HCT116 (cell line): Measurements from ENCODE around the gene ZC3H12D. TPM values are rescaled to one million over a fixed set of nuclear protein-coding genes. Genes with fewer than 3 reads are reported as not detected.

Source experiments
- ATAC-seq: fragments of 200-7000 bp; cut with Tn5 transposase; 2 replicates; pipeline ENCODE4 v1.9.1; 2020; ENCODE audit warnings: mild to moderate bottlenecking, moderate library complexity
- BruUV-seq: library from RNA; stranded (reverse); fragments of 400-500 nt; replicated peaks from 2 replicates; lab custom pipeline; 2021; lab: Mats Ljungman, UMichigan
- CTCF ChIA-PET: fragments of 300-600 bp; sonication (Branson Sonifier 250); formaldehyde crosslinking; loops from one replicate; lab custom pipeline; 2021; ENCODE audit warnings: antibody characterized with exemption; lab: Charles Lee
- POLR2A ChIA-PET: fragments of 300-600, 350-600 bp; sonication (Branson Sonifier 250); formaldehyde crosslinking; loops from one replicate; lab custom pipeline; 2021; ENCODE audit warnings: antibody characterized with exemption; lab: Charles Lee
- RAD21 ChIA-PET, 2 experiments: fragments of 300-600 bp; sonication (Branson Sonifier 250); formaldehyde crosslinking; loops; one replicate each; lab custom pipeline; 2023; ENCODE audit warnings: low total read pairs in 2 of 2; ENCODE audit not compliant: uncharacterized antibody in 2 of 2, unreplicated experiment in 2 of 2, low non-redundant PET in 1 of 2; lab: Charles Lee
- DNase-seq: peaks from one replicate; pipeline ENCODE4 v3.0.0-alpha.2; 2010; ENCODE audit warnings: low read depth, low spot score
- H2AFZ ChIP-seq: fragments of 200-600 bp; shearing (Covaris generic), sonication (generic); 2 replicates; pipeline ENCODE4 v1.6.1; 2017; ENCODE audit warnings: low read depth, mixed run types, mixed read lengths, antibody characterized with exemption, low read length; ENCODE audit not compliant: poor library complexity, severe bottlenecking
- H3K27ac ChIP-seq: 2 replicates; pipeline ENCODE4 v1.5.1; 2012; ENCODE audit warnings: low read depth, low read length
- H3K27me3 ChIP-seq: fragments of 200-600 bp; sonication (generic); 2 replicates; pipeline ENCODE4 v1.6.1; 2016; ENCODE audit warnings: mixed run types, low read length, mixed read lengths; ENCODE audit not compliant: insufficient read depth
- H3K36me3 ChIP-seq, 2 experiments: fragments of 200-500 bp in 1 of 2; fragments of 200-600 bp in 1 of 2; sonication (Bioruptor generic) in 1 of 2; sonication (generic) in 1 of 2; 2 replicates each; pipeline versions ENCODE4 v1.5.1 to v1.6.1; 2014 to 2016; ENCODE audit warnings: low read length in 2 of 2, inconsistent platforms in 1 of 2, mixed read lengths in 1 of 2, mixed run types in 1 of 2; ENCODE audit not compliant: insufficient read depth in 2 of 2, control insufficient read depth in 1 of 2
- H3K4me1 ChIP-seq, 2 experiments: fragments of 200-600 bp in 1 of 2; sonication (generic) in 1 of 2; 2 replicates each; pipeline versions ENCODE4 v1.5.1 to v1.6.1; 2012 to 2017; ENCODE audit warnings: low read length in 2 of 2, inconsistent platforms in 1 of 2, mild to moderate bottlenecking in 1 of 2, mixed read lengths in 1 of 2, mixed run types in 1 of 2, moderate library complexity in 1 of 2; ENCODE audit not compliant: insufficient read depth in 2 of 2, control insufficient read depth in 1 of 2
- H3K4me2 ChIP-seq: fragments of 200-600 bp; sonication (generic); 2 replicates; pipeline ENCODE4 v1.6.1; 2017; ENCODE audit warnings: mixed run types, low read length, mixed read lengths
- H3K4me3 ChIP-seq, 2 experiments: fragments of 200-600 bp in 1 of 2; sonication (generic) in 1 of 2; replicated peaks in 1 of 2; 2 replicates each; pipeline ENCODE4 v1.5.1; 2011 to 2016; ENCODE audit warnings: low read length in 2 of 2, control low read depth in 1 of 2, low read depth in 1 of 2, mild to moderate bottlenecking in 1 of 2, mixed read lengths in 1 of 2, mixed run types in 1 of 2
- H3K79me2 ChIP-seq: fragments of 200-600 bp; sonication (generic); 2 replicates; pipeline ENCODE4 v1.6.1; 2017; ENCODE audit warnings: mild to moderate bottlenecking, mixed run types, low read length, moderate library complexity, mixed read lengths; ENCODE audit not compliant: insufficient read depth
- H3K9ac ChIP-seq: fragments of 200-600 bp; sonication (generic); 2 replicates; pipeline ENCODE4 v1.6.1; 2016; ENCODE audit warnings: low read length, mixed read lengths
- H3K9me2 ChIP-seq: fragments of 200-600 bp; sonication (generic), shearing (Covaris generic); 2 replicates; pipeline ENCODE4 v1.6.1; 2017; ENCODE audit warnings: mixed run types, mild to moderate bottlenecking, moderate library complexity; ENCODE audit not compliant: insufficient read depth
- H3K9me3 ChIP-seq, 2 experiments: fragments of 200-500 bp in 1 of 2; fragments of 200-600 bp in 1 of 2; sonication (Bioruptor generic) in 1 of 2; sonication (generic) in 1 of 2; 2 replicates each; pipeline ENCODE4 v1.6.1; 2014 to 2017; ENCODE audit warnings: low read length in 2 of 2, mixed read lengths in 2 of 2, inconsistent platforms in 1 of 2, low read depth in 1 of 2, mild to moderate bottlenecking in 1 of 2, mixed run types in 1 of 2, moderate library complexity in 1 of 2; ENCODE audit not compliant: control insufficient read depth in 1 of 2, insufficient read depth in 1 of 2
- H4K20me1 ChIP-seq: fragments of 200-600 bp; sonication (generic), shearing (Covaris generic); 2 replicates; pipeline ENCODE4 v1.6.1; 2017; ENCODE audit warnings: mixed run types, mild to moderate bottlenecking, moderate library complexity; ENCODE audit not compliant: insufficient read depth
- CBX3 ChIP-seq: IDR thresholded peaks from 2 replicates; pipeline ENCODE4 v1.6.1; 2012; ENCODE audit warnings: low read depth
- CEBPB ChIP-seq: IDR thresholded peaks from 2 replicates; pipeline ENCODE4 v1.6.1; 2012; ENCODE audit warnings: low read depth
- CTCF ChIP-seq, 3 experiments: fragments of 200-600 bp in 1 of 3; sonication (generic) in 1 of 3; IDR thresholded peaks in 2 of 3; conservative IDR thresholded peaks in 1 of 3; 2 replicates each; pipeline ENCODE4 v1.5.1; 2012 to 2017; ENCODE audit warnings: low read depth in 2 of 3, low read length in 2 of 3, antibody characterized with exemption in 1 of 3, borderline replicate concordance in 1 of 3, control low read depth in 1 of 3, mild to moderate bottlenecking in 1 of 3, mixed read lengths in 1 of 3, mixed run types in 1 of 3, moderate library complexity in 1 of 3; ENCODE audit not compliant: insufficient read depth in 1 of 3
- EGR1 ChIP-seq: IDR thresholded peaks from 2 replicates; pipeline ENCODE4 v1.6.1; 2012; ENCODE audit warnings: low read depth
- ELF1 ChIP-seq: IDR thresholded peaks from 2 replicates; pipeline ENCODE4 v1.6.1; 2012; ENCODE audit warnings: low read depth, borderline replicate concordance
- EZH2phosphoT487 ChIP-seq: fragments of 200-600 bp; IDR thresholded peaks from 2 replicates; pipeline ENCODE4 v1.6.1; 2018; ENCODE audit warnings: antibody characterized with exemption, borderline replicate concordance
- JUND ChIP-seq: IDR thresholded peaks from 2 replicates; pipeline ENCODE4 v1.6.1; 2012
- POLR2A ChIP-seq: IDR thresholded peaks from 2 replicates; pipeline ENCODE4 v1.7.0; 2011; ENCODE audit warnings: borderline replicate concordance; ENCODE audit not compliant: insufficient read depth, insufficient read length; ENCODE audit errors: extremely low read depth
- POLR2AphosphoS5 ChIP-seq: IDR thresholded peaks from 2 replicates; pipeline ENCODE4 v1.6.1; 2011; ENCODE audit warnings: mild to moderate bottlenecking, low read depth, low read length, moderate library complexity
- RAD21 ChIP-seq: IDR thresholded peaks from 2 replicates; pipeline ENCODE4 v1.6.1; 2012; ENCODE audit warnings: low read depth, mild to moderate bottlenecking
- REST ChIP-seq: IDR thresholded peaks from 2 replicates; pipeline ENCODE4 v1.6.1; 2012; ENCODE audit warnings: low read depth
- SIN3A ChIP-seq: IDR thresholded peaks from 2 replicates; pipeline ENCODE4 v1.6.1; 2012; ENCODE audit warnings: low read depth
- SP1 ChIP-seq: IDR thresholded peaks from 2 replicates; pipeline ENCODE4 v1.6.1; 2012; ENCODE audit warnings: low read depth
- SRF ChIP-seq: IDR thresholded peaks from 2 replicates; pipeline ENCODE4 v1.6.1; 2012; ENCODE audit warnings: low read depth
- ZFX ChIP-seq: fragments of 450-650 bp; IDR thresholded peaks from 2 replicates; pipeline ENCODE4 v1.6.1; 2017
- ZNF274 ChIP-seq: fragments of 200-500 bp; sonication (Bioruptor generic); IDR thresholded peaks from 2 replicates; pipeline ENCODE4 v1.6.1; 2014; ENCODE audit warnings: mild to moderate bottlenecking, low read depth, low read length, inconsistent platforms
- intact Hi-C: fragments of 100-400 bp; cut with micrococcal nuclease; formaldehyde crosslinking; loops from 2 replicates; pipeline ENCODE4 v1.10.0; 2022
- total RNA-seq: library from RNA; stranded (reverse); gene quantifications from one replicate; pipeline ENCODE4 v1.2.1, GENCODE V29; 2021; ENCODE audit not compliant: unreplicated experiment
- TF ChIP-seq, protein P1 (sequence below): IDR thresholded peaks from 2 replicates; pipeline ENCODE4 v1.6.1; 2012
- TF ChIP-seq, protein P2 (sequence below): IDR thresholded peaks from 2 replicates; pipeline ENCODE4 v1.6.1; 2012

ZC3H12D gene
- total RNA-seq, 1 experiment from 2014 or later: 0.30 TPM

DNA sequence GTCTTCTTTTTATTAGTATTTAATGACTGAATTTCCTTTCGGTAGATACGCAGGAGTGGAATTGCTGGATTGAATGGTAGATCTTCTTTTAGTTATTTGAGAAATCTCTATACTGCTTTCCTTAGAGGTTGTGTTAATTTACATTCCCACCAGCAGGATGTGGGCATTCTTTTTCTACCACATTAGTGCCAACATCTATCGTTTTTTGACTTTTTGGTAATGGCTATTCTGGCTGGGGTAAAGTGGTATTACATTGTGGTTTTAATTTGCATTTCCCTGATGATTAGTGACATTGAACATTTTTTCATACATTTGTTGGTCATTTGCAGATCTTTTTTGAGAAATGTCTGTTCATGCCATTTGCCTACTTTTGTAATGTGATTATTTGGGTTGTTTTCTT lies 47.6 kb downstream of the ZC3H12D start:
- DNase-seq (no peak), ATAC-seq (no peak)
- no peak overlapping the region for H3K9ac ChIP-seq
- H3K27ac ChIP-seq: no peak overlapping the region
- H4K20me1 ChIP-seq: no peaks in the 10 kb centered on the region
- intact Hi-C loops: no loop called here
- BruUV-seq: no TSS peak
- TF ChIP-seq SP1 (no peak), EGR1 (no peak), SRF (no peak)
- ChIA-PET CTCF (no interaction called here), RAD21 (no interaction called here), POLR2A (no interaction called here)
- no peak overlapping the region for H3K4me3 ChIP-seq
- H3K4me1 ChIP-seq: peaks cover 0 to 2% of the 10 kb centered on the region in 2 experiments; a peak in 1 of 4 replicates
- H3K9me3 ChIP-seq: no peaks in the 10 kb centered on the region
- H3K27me3 ChIP-seq: no peaks in the 10 kb centered on the region
- no peak overlapping the region for H2AFZ ChIP-seq
- no peaks in the 10 kb centered on the region for H3K36me3 ChIP-seq
- no peak overlapping the region for H3K4me2 ChIP-seq
- H3K79me2 ChIP-seq: no peaks in the 10 kb centered on the region
- H3K9me2 ChIP-seq: no peaks in the 10 kb centered on the region

- ChIA-PET POLR2A (no interaction called here), CTCF (no interaction called here), RAD21 (no interaction called here)
- Histone ChIP-seq H4K20me1 (no peaks in the 10 kb centered on the region), H3K79me2 (no peaks in the 10 kb centered on the region), H3K27me3 (no peaks in the 10 kb centered on the region), H3K9ac (no peak overlapping the region), H3K9me3 (no peaks in the 10 kb centered on the region), H2AFZ (no peak overlapping the region), H3K27ac (no peak overlapping the region), H3K4me2 (no peak overlapping the region), H3K4me1 (peaks cover 0 to 7% of the 10 kb centered on the region in 2 experiments; a peak in 2 of 4 replicates), H3K36me3 (no peaks in the 10 kb centered on the region), H3K9me2 (no peaks in the 10 kb centered on the region), H3K4me3 (no peak overlapping the region)
- DNase-seq (no peak), ATAC-seq (no peak)
- intact Hi-C loops: no loop called here
- BruUV-seq: no TSS peak
- TF ChIP-seq RAD21 (no peak), CEBPB (no peak), EZH2phosphoT487 (no peak), POLR2A (no peak), SP1 (no peak), ZNF274 (no peak), SIN3A (no peak), CTCF (IDR thresholded peaks at IDR 0.05 in 2 of 3, conservative IDR thresholded peaks at IDR 0.05 in 1 of 3; ENCODE audit: borderline replicate concordance in 1 of 3, insufficient read depth in 1 of 3, low read depth in 2 of 3, low read length in 2 of 3) (no peak), ZFX (no peak), JUND (no peak), POLR2AphosphoS5 (no peak), REST (no peak), CBX3 (no peak), ELF1 (no peak), EGR1 (no peak)
- TF ChIP-seq, protein P1, sequence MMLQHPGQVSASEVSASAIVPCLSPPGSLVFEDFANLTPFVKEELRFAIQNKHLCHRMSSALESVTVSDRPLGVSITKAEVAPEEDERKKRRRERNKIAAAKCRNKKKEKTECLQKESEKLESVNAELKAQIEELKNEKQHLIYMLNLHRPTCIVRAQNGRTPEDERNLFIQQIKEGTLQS: no peak
- TF ChIP-seq, protein P2, sequence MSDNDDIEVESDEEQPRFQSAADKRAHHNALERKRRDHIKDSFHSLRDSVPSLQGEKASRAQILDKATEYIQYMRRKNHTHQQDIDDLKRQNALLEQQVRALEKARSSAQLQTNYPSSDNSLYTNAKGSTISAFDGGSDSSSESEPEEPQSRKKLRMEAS: no peak
Measured at GRCh38 chr6:149436647-149437046, 48.2 kb downstream of the ZC3H12D start.
